ENCODE data around the gene GFOD2. TPM values are rescaled to one million over a fixed set of nuclear protein-coding genes. Genes with fewer than 3 reads are reported as not detected.

Gene GFOD2
- total and polyA plus RNA-seq, 2 of the 8 experiments (the other 6 are each of a cell fraction or from before 2014, with no cell fraction given): 21.4 to 33.2 TPM

- TF ChIP-seq CHD7 (IDR thresholded peaks at IDR 0.05; ENCODE audit: insufficient replicate concordance, low read length) (no peak), EZH2 (IDR thresholded peaks at IDR 0.05; ENCODE audit: low read depth, low read length, severe bottlenecking) (no peak), RAD21 (IDR thresholded peaks at IDR 0.05 in 1 of 2, conservative IDR thresholded peaks at IDR 0.05 in 1 of 2; ENCODE audit: low read depth in 2 of 2, low read length in 2 of 2) (no peak), CHD2 (IDR thresholded peaks at IDR 0.05; ENCODE audit: low read length) (no peak), HDAC6 (IDR thresholded peaks at IDR 0.05; ENCODE audit: low read depth, low read length) (no peak), CTBP2 (IDR thresholded peaks at IDR 0.05; ENCODE audit: borderline replicate concordance, insufficient read depth, insufficient read length, low read length) (no peak), ATF2 (IDR thresholded peaks at IDR 0.05; ENCODE audit: low read length) (no peak), CREB1 (IDR thresholded peaks at IDR 0.05) (no peak), NRF1 (IDR thresholded peaks at IDR 0.05; ENCODE audit: low read depth, low read length) (no peak)
These were observed 44.0 kb upstream of the GFOD2 start (continued) for GRCh38 chr16:67763066-67763465.

All from H1 (cell line).